ENCODE data around the gene TCF7L2.

TCF7L2 gene

GRCh38 chr10:113149626-113150025 is 199.6 kb downstream of the TCF7L2 start:
- DNase-seq (ENCODE audit: low read depth) = no peak

- no peak for DNase-seq (ENCODE audit: low read depth)
Observed at GRCh38 chr10:113151190-113151666, 201.2 kb downstream of the TCF7L2 start.

- DNase-seq (ENCODE audit: low read depth) = no peak
Observed at GRCh38 chr10:113153493-113154102, 203.6 kb downstream of the TCF7L2 start.

- DNase-seq (ENCODE audit: low read depth) = no peak
Observed at GRCh38 chr10:113157441-113157840, 207.4 kb downstream of the TCF7L2 start.

GRCh38 chr10:113158183-113158582 is 208.1 kb downstream of the TCF7L2 start:
- DNase-seq (ENCODE audit: low read depth) = no peak

- DNase-seq (ENCODE audit: low read depth) = no peak
Observed at GRCh38 chr10:113159563-113159962, 209.5 kb downstream of the TCF7L2 start.

- DNase-seq (ENCODE audit: low read depth) = no peak
Observed at GRCh38 chr10:113160641-113161040, 210.6 kb downstream of the TCF7L2 start.

GRCh38 chr10:113161066-113161465 is 211.0 kb downstream of the TCF7L2 start:
- DNase-seq (ENCODE audit: low read depth) = peak; percentile 24

GRCh38 chr10:113162960-113163359 is 212.9 kb downstream of the TCF7L2 start:
- DNase-seq (ENCODE audit: low read depth) = no peak

GRCh38 chr10:113165673-113166072 is 215.6 kb downstream of the TCF7L2 start:
- DNase-seq (ENCODE audit: low read depth) = no peak

GRCh38 chr10:113167702-113168101 is 217.7 kb downstream of the TCF7L2 start:
- no peak for DNase-seq (ENCODE audit: low read depth)

- DNase-seq (ENCODE audit: low read depth) = no peak
Observed at GRCh38 chr10:113168584-113168983, 218.5 kb downstream of the TCF7L2 start.

GRCh38 chr10:113169111-113169510 is 219.1 kb downstream of the TCF7L2 start:
- no peak for DNase-seq (ENCODE audit: low read depth)

- DNase-seq (ENCODE audit: low read depth) = no peak
Observed at GRCh38 chr10:113169853-113170460, 219.9 kb downstream of the TCF7L2 start.

GRCh38 chr10:113171662-113172061 is 221.6 kb downstream of the TCF7L2 start:
- no peak for DNase-seq (ENCODE audit: low read depth)

GRCh38 chr10:113175176-113175575 is 225.1 kb downstream of the TCF7L2 start:
- no peak for DNase-seq (ENCODE audit: low read depth)

- no peak for DNase-seq (ENCODE audit: low read depth)
Observed at GRCh38 chr10:113175756-113176651, 226.0 kb downstream of the TCF7L2 start.

- no peak for DNase-seq (ENCODE audit: low read depth)
Observed at GRCh38 chr10:113176652-113177155, 226.7 kb downstream of the TCF7L2 start.

GRCh38 chr10:113177156-113177935 is 227.3 kb downstream of the TCF7L2 start:
- no peak for DNase-seq (ENCODE audit: low read depth)

- DNase-seq (ENCODE audit: low read depth) = no peak
Observed at GRCh38 chr10:113177936-113178335, 227.9 kb downstream of the TCF7L2 start.

GRCh38 chr10:113178771-113179170 is 228.7 kb downstream of the TCF7L2 start:
- DNase-seq (ENCODE audit: low read depth) = no peak

- DNase-seq (ENCODE audit: low read depth) = peak; percentile 88
Observed at GRCh38 chr10:113179265-113179664, 229.2 kb downstream of the TCF7L2 start.
